ENCODE measurements around the gene SNRPD3.
A peak's percentile ranks its signal among the peaks of the same experiment; 100 is the strongest.
"Not testable (repeated sequence)": the region's sequence is repeated elsewhere in the genome, so short reads cannot be mapped to it uniquely, and the experiment has no call there.

Gene SNRPD3

DNA sequence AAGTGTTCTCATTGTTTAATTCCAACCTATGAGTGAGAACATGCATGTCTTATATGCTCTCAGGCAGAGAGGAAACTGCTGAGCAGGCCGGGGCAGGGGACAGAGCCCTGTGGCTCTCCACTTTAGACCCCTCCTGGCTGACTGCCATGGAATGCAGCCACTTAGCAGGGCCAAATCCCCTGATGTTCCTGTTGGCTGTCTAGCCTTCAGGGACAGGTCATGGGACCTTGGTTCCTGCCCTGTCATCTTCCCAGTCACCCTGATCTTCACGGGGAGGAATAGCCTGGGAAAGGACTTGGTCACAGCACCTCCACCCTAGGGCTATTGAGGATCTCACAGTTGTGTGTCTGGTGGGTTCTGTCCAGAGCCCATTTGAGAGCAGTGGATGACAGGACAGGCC lies 50.5 kb downstream of the SNRPD3 start:
- H3K4me2 ChIP-seq (ENCODE audit: insufficient read depth, low read length, poor library complexity, severe bottlenecking); H2AFZ ChIP-seq (ENCODE audit: low read length); H3K9ac ChIP-seq (ENCODE audit: low read depth, low read length, poor library complexity); H3K27ac ChIP-seq (replicated peaks; ENCODE audit: low read length); H2BK12ac ChIP-seq (ENCODE audit: low read length); H3K79me1 ChIP-seq (ENCODE audit: low read depth, low read length); H3K36me3 ChIP-seq (replicated peaks in 1 of 2; ENCODE audit: control insufficient read depth in 2 of 2, insufficient read depth in 2 of 2, low read length in 2 of 2); H2BK5ac ChIP-seq (ENCODE audit: low read length); H3K4ac ChIP-seq (ENCODE audit: low read length); H3K14ac ChIP-seq (ENCODE audit: low read length); H3K9me3 ChIP-seq (replicated peaks in 1 of 2; ENCODE audit: control insufficient read depth in 2 of 2, insufficient read depth in 1 of 2, low read depth in 1 of 2, low read length in 2 of 2); H3K27me3 ChIP-seq (ENCODE audit: control insufficient read depth in 3 of 3, insufficient read depth in 3 of 3, low read depth in 1 of 3, low read length in 3 of 3); H3K18ac ChIP-seq (ENCODE audit: low read length); H3K4me3 ChIP-seq (ENCODE audit: low read length in 2 of 2); H2BK15ac ChIP-seq (ENCODE audit: low read length); H4K8ac ChIP-seq (ENCODE audit: low read depth, low read length); H3K4me1 ChIP-seq (ENCODE audit: control insufficient read depth in 2 of 2, insufficient read depth in 1 of 2, low read depth in 1 of 2, low read length in 2 of 2); H3K23ac ChIP-seq (ENCODE audit: low read depth, low read length, poor library complexity); H2AK5ac ChIP-seq (ENCODE audit: low read depth, low read length); H2BK120ac ChIP-seq (ENCODE audit: low read depth, low read length); DNase-seq (ENCODE audit: low spot score); H4K91ac ChIP-seq (ENCODE audit: low read depth, low read length, poor library complexity): not testable (repeated sequence)
- no CpG with 5 or more reads among the region's 2 CpGs for WGBS, 2 donors (ENCODE audit: extremely low coverage in 2 of 2, insufficient read length in 2 of 2, insufficient replicate concordance in 1 of 2)

DNA sequence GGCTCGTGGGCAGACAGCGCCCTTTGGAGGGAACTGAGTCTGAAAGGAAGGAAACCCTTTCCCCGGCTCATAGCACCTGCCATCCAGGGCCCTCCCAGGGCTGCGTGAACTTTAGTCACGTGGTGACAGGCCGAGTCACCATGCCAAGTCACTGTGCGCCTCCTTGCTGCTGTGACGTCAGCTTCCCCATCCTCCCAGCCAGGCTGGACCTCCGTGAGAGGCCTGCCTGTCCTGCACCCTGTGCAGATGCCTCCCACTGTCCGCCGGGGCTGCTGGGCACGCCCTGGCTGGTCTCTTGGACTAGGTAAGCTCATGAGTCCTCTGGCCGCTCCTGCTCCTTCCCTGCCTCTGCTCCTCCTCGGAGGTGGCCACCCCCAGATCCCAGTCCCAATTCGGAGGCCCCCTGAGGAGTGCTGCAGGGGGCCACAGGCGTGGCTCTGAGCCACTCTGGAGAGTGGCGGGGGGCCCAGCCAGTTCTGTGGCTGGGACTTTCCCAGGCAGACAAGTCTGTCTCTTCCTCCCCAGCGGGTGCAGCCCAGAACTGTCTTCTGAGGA lies 51.7 kb downstream of the SNRPD3 start:
- not testable (repeated sequence) for H3K79me1 ChIP-seq (ENCODE audit: low read depth, low read length); H3K4me2 ChIP-seq (ENCODE audit: insufficient read depth, low read length, poor library complexity, severe bottlenecking); H2BK12ac ChIP-seq (ENCODE audit: low read length); H2BK120ac ChIP-seq (ENCODE audit: low read depth, low read length); H3K4me3 ChIP-seq (ENCODE audit: low read length in 2 of 2); H4K8ac ChIP-seq (ENCODE audit: low read depth, low read length); H4K91ac ChIP-seq (ENCODE audit: low read depth, low read length, poor library complexity); DNase-seq (ENCODE audit: low spot score); H3K27me3 ChIP-seq (ENCODE audit: control insufficient read depth in 3 of 3, insufficient read depth in 3 of 3, low read depth in 1 of 3, low read length in 3 of 3); H3K9me3 ChIP-seq (replicated peaks in 1 of 2; ENCODE audit: control insufficient read depth in 2 of 2, insufficient read depth in 1 of 2, low read depth in 1 of 2, low read length in 2 of 2); H2BK15ac ChIP-seq (ENCODE audit: low read length); H2AK5ac ChIP-seq (ENCODE audit: low read depth, low read length); H3K27ac ChIP-seq (replicated peaks; ENCODE audit: low read length); H3K14ac ChIP-seq (ENCODE audit: low read length); H3K36me3 ChIP-seq (replicated peaks in 1 of 2; ENCODE audit: control insufficient read depth in 2 of 2, insufficient read depth in 2 of 2, low read length in 2 of 2); H2BK5ac ChIP-seq (ENCODE audit: low read length); H3K9ac ChIP-seq (ENCODE audit: low read depth, low read length, poor library complexity); H3K4me1 ChIP-seq (ENCODE audit: control insufficient read depth in 2 of 2, insufficient read depth in 1 of 2, low read depth in 1 of 2, low read length in 2 of 2)
- peak overlapping the region; percentile 65 for H3K23ac ChIP-seq (ENCODE audit: low read depth, low read length, poor library complexity)
- H3K4ac ChIP-seq (ENCODE audit: low read length) = peak overlapping the region; percentile 53
- H3K18ac ChIP-seq (ENCODE audit: low read length) = peak overlapping the region; percentile 48
- no CpG with 5 or more reads among the region's 18 CpGs for WGBS, 2 donors (ENCODE audit: extremely low coverage in 2 of 2, insufficient read length in 2 of 2, insufficient replicate concordance in 1 of 2)
- H2AFZ ChIP-seq (ENCODE audit: low read length) = peak overlapping the region; percentile 35

DNA sequence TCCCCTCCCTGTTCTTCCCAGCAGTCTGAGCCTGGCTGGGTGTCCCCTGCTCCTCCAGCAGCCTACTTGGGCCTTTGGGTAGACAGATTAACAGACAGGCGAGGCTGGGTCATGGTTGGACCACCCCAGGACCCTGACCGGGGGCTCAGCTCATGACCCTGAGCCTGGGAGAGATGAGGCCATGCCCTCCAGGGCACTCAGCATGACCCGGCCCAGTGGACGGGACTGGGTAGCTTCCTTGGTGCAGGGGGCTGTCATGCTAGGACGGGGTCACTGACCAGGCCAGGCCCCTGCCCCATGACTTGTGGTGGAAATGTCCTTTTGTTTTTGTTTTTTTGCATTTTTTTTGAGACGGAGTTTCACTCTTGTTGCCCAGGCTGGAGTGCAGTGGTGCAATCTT lies 52.5 kb downstream of the SNRPD3 start:
- not testable (repeated sequence) for H3K4ac ChIP-seq (ENCODE audit: low read length); H2AFZ ChIP-seq (ENCODE audit: low read length); H4K91ac ChIP-seq (ENCODE audit: low read depth, low read length, poor library complexity); H3K4me1 ChIP-seq (ENCODE audit: control insufficient read depth in 2 of 2, insufficient read depth in 1 of 2, low read depth in 1 of 2, low read length in 2 of 2); H2AK5ac ChIP-seq (ENCODE audit: low read depth, low read length); H3K79me1 ChIP-seq (ENCODE audit: low read depth, low read length); H3K4me3 ChIP-seq (ENCODE audit: low read length in 2 of 2); H3K4me2 ChIP-seq (ENCODE audit: insufficient read depth, low read length, poor library complexity, severe bottlenecking); H4K8ac ChIP-seq (ENCODE audit: low read depth, low read length); H3K23ac ChIP-seq (ENCODE audit: low read depth, low read length, poor library complexity); H3K18ac ChIP-seq (ENCODE audit: low read length); H2BK15ac ChIP-seq (ENCODE audit: low read length); H3K9me3 ChIP-seq (replicated peaks in 1 of 2; ENCODE audit: control insufficient read depth in 2 of 2, insufficient read depth in 1 of 2, low read depth in 1 of 2, low read length in 2 of 2); H2BK5ac ChIP-seq (ENCODE audit: low read length); H3K27ac ChIP-seq (replicated peaks; ENCODE audit: low read length); H3K27me3 ChIP-seq (ENCODE audit: control insufficient read depth in 3 of 3, insufficient read depth in 3 of 3, low read depth in 1 of 3, low read length in 3 of 3); H3K9ac ChIP-seq (ENCODE audit: low read depth, low read length, poor library complexity); H3K14ac ChIP-seq (ENCODE audit: low read length); H3K36me3 ChIP-seq (replicated peaks in 1 of 2; ENCODE audit: control insufficient read depth in 2 of 2, insufficient read depth in 2 of 2, low read length in 2 of 2); DNase-seq (ENCODE audit: low spot score); H2BK120ac ChIP-seq (ENCODE audit: low read depth, low read length); H2BK12ac ChIP-seq (ENCODE audit: low read length)
- no CpG with 5 or more reads among the region's 6 CpGs for WGBS, 2 donors (ENCODE audit: extremely low coverage in 2 of 2, insufficient read length in 2 of 2, insufficient replicate concordance in 1 of 2)

DNA sequence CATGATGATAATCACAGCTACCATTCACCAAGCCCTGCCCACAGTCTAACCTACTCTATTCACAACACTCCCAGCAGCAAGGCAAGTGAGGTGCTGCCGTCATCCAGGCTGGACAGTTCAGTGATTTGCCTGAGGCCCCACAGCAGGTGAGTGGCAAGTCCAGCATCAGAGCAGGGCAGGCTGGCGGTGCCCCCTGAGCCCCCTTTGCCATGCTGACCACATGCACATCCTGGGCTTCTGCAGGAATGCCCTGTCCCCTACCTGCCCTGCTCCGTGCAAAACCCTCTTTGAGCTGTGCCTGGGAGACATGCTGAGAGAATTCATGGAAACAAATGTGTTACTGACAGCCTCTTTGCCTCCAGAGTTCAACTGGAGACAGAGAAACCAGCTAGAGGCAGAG lies 54.1 kb downstream of the SNRPD3 start:
- not testable (repeated sequence) for H4K91ac ChIP-seq (ENCODE audit: low read depth, low read length, poor library complexity)

More for the DNA sequence above, 54.1 kb downstream of the SNRPD3 start:
- not testable (repeated sequence) for H3K18ac ChIP-seq (ENCODE audit: low read length); H2AFZ ChIP-seq (ENCODE audit: low read length); H3K4me3 ChIP-seq (ENCODE audit: low read length in 2 of 2); H4K8ac ChIP-seq (ENCODE audit: low read depth, low read length); H3K9ac ChIP-seq (ENCODE audit: low read depth, low read length, poor library complexity); H3K27ac ChIP-seq (replicated peaks; ENCODE audit: low read length); H2BK12ac ChIP-seq (ENCODE audit: low read length); H3K4me2 ChIP-seq (ENCODE audit: insufficient read depth, low read length, poor library complexity, severe bottlenecking); H2BK15ac ChIP-seq (ENCODE audit: low read length); H3K4ac ChIP-seq (ENCODE audit: low read length); H2AK5ac ChIP-seq (ENCODE audit: low read depth, low read length); H3K27me3 ChIP-seq (ENCODE audit: control insufficient read depth in 3 of 3, insufficient read depth in 3 of 3, low read depth in 1 of 3, low read length in 3 of 3); H3K14ac ChIP-seq (ENCODE audit: low read length); H3K9me3 ChIP-seq (replicated peaks in 1 of 2; ENCODE audit: control insufficient read depth in 2 of 2, insufficient read depth in 1 of 2, low read depth in 1 of 2, low read length in 2 of 2); H3K36me3 ChIP-seq (replicated peaks in 1 of 2; ENCODE audit: control insufficient read depth in 2 of 2, insufficient read depth in 2 of 2, low read length in 2 of 2); H3K4me1 ChIP-seq (ENCODE audit: control insufficient read depth in 2 of 2, insufficient read depth in 1 of 2, low read depth in 1 of 2, low read length in 2 of 2); DNase-seq (ENCODE audit: low spot score); H3K79me1 ChIP-seq (ENCODE audit: low read depth, low read length); H2BK120ac ChIP-seq (ENCODE audit: low read depth, low read length); H2BK5ac ChIP-seq (ENCODE audit: low read length); H3K23ac ChIP-seq (ENCODE audit: low read depth, low read length, poor library complexity)
- no CpG with 5 or more reads among the region's 3 CpGs for WGBS, 2 donors (ENCODE audit: extremely low coverage in 2 of 2, insufficient read length in 2 of 2, insufficient replicate concordance in 1 of 2)
